Spleen (tissue), 11 donors: ENCODE data around the gene DNHD1. TPM values are rescaled to one million over a fixed set of nuclear protein-coding genes. Genes with fewer than 3 reads are reported as not detected.

Experiments
- DNase-seq: peaks from one replicate; pipeline ENCODE4 v3.0.0-alpha.2; 2020
- H3K27ac ChIP-seq, 8 donors: fragments of 200-600 bp; sonication (generic) in 7 of 8; 1 replicate in 4 of 8; 2 replicates in 4 of 8; pipeline versions ENCODE4 v1.5.0 to v1.8.0; 2016 to 2021; ENCODE audit warnings: inconsistent platforms in 4 of 8, mild to moderate bottlenecking in 4 of 8, moderate library complexity in 1 of 8
- H3K27me3 ChIP-seq, 7 donors: fragments of 200-600 bp; sonication (generic) in 6 of 7; replicated peaks in 1 of 7; 1 replicate in 4 of 7; 2 replicates in 3 of 7; pipeline versions ENCODE4 v1.5.0 to v1.8.0; 2016 to 2021; ENCODE audit warnings: inconsistent platforms in 3 of 7, mild to moderate bottlenecking in 1 of 7
- H3K36me3 ChIP-seq, 6 donors: fragments of 200-600 bp; sonication (generic) in 5 of 6; 1 replicate in 4 of 6; 2 replicates in 2 of 6; pipeline versions ENCODE4 v1.5.0 to v1.8.0; 2016 to 2021; ENCODE audit warnings: inconsistent platforms in 2 of 6
- H3K4me1 ChIP-seq, 6 donors: fragments of 200-600 bp; sonication (generic) in 5 of 6; 1 replicate in 3 of 6; 2 replicates in 3 of 6; pipeline versions ENCODE4 v1.5.0 to v1.8.0; 2016 to 2021; ENCODE audit warnings: inconsistent platforms in 3 of 6
- H3K4me3 ChIP-seq, 8 donors: fragments of 200-600 bp; sonication (generic) in 7 of 8; 1 replicate in 4 of 8; 2 replicates in 4 of 8; pipeline versions ENCODE4 v1.5.0 to v1.8.0; 2016 to 2021; ENCODE audit warnings: inconsistent platforms in 4 of 8, mild to moderate bottlenecking in 4 of 8, moderate library complexity in 2 of 8
- H3K9me3 ChIP-seq, 8 donors: fragments of 200-600 bp; sonication (generic) in 7 of 8; 1 replicate in 4 of 8; 2 replicates in 4 of 8; pipeline versions ENCODE4 v1.5.0 to v1.8.0; 2016 to 2021; ENCODE audit warnings: inconsistent platforms in 4 of 8
- CTCF ChIP-seq, 11 experiments: fragments of 200-600 bp in 7 of 11; fragments of 450-650 bp in 4 of 11; sonication (generic) in 4 of 11; IDR thresholded peaks in 8 of 11; conservative IDR thresholded peaks in 3 of 11; 1 replicate in 7 of 11; 2 replicates in 4 of 11; pipeline versions ENCODE4 v1.4.0 to v1.8.0; 2016 to 2021; ENCODE audit warnings: antibody characterized with exemption in 11 of 11, inconsistent platforms in 4 of 11, mild to moderate bottlenecking in 1 of 11
- POLR2A ChIP-seq, 3 donors: fragments of 450-650 bp; IDR thresholded peaks; one replicate each; pipeline ENCODE4 v1.5.1; 2017; ENCODE audit warnings: antibody characterized with exemption in 3 of 3, mild to moderate bottlenecking in 1 of 3
- POLR2AphosphoS5 ChIP-seq, 3 donors: sonication (generic); formaldehyde crosslinking; IDR thresholded peaks; one replicate each; pipeline ENCODE4 v1.5.1; 2017; ENCODE audit warnings: antibody characterized with exemption in 3 of 3
- WGBS, 5 donors: extraction: QIAGEN DNeasy Blood & Tissue Kit in 3 of 5; methylation state at CpG; one replicate each; pipeline versions ENCODE4 v1.1.5 to v1.1.7; 2013 to 2018; 5-methylcytosine and 5-hydroxymethylcytosine counted together
- intact Hi-C: fragments of 100-400 bp; cut with DNase I; formaldehyde crosslinking; loops from one replicate; pipeline ENCODE4 v1.15.0; 2023; ENCODE audit warnings: low total_unique reads
- polyA plus RNA-seq, 3 donors: library from polyadenylated mRNA; stranded (reverse); fragments of 200-250 nt; gene quantifications; one replicate each; pipeline ENCODE4 v1.2.1, GENCODE V29; 2013
- total RNA-seq, 7 donors: library from RNA; depleted of rRNA in 3 of 7; stranded (reverse); fragments of >200 nt in 3 of 7; fragmentation: NEBNext Ultra II Directional in 4 of 7; extraction: Animal tissue kit (Norgen Biotek cat#: 25700) in 4 of 7; gene quantifications; one replicate each; pipeline versions ENCODE4 v1.1.0 to v1.2.1, GENCODE V29; 2016 to 2021
- donor health status: healthy with polysubstance abuse.
- donor health status: DM: no; HTN: no; CAD: no; lungs with moderate emphysema.
- donor health status: DM: no; HTN: no; CAD: no.
- donor health status: Bipolar disorder and iron deficiency.
- donor health status: healthy.
- donor health status: DM: no; HTN: no; CAD: no.
- donor health status: DM: yes; HTN: yes; CAD: no.

The DNHD1 gene
- total and polyA plus RNA-seq, 10 donors: 6.0 to 40.7 (median 25.8) TPM

GRCh38 chr11:6529266-6529665, 32.2 kb downstream of the DNHD1 start:
- no peaks in the 10 kb centered on the region for H3K9me3 ChIP-seq
- 84 to 94% (median 90%) methylated on average over 2 of the region's 2 CpGs for WGBS, 5 donors
- H3K36me3 ChIP-seq: peaks cover 0 to 43% (median 19%) of the 10 kb centered on the region in 6 donors
- no peaks in the 10 kb centered on the region for H3K27me3 ChIP-seq
- no peak overlapping the region for H3K4me3 ChIP-seq
- intact Hi-C loops: no loop called here
- peaks cover 0 to 10% (median 0%) of the 10 kb centered on the region in 6 donors for H3K4me1 ChIP-seq
- DNase-seq: peak; percentile 19
- TF ChIP-seq POLR2A (IDR thresholded peaks at IDR 0.05) (no peak), CTCF (IDR thresholded peaks at IDR 0.05 in 8 of 11, conservative IDR thresholded peaks at IDR 0.05 in 3 of 11) (no peak), POLR2AphosphoS5 (IDR thresholded peaks at IDR 0.05) (no peak)
- no peak overlapping the region for H3K27ac ChIP-seq

DNA sequence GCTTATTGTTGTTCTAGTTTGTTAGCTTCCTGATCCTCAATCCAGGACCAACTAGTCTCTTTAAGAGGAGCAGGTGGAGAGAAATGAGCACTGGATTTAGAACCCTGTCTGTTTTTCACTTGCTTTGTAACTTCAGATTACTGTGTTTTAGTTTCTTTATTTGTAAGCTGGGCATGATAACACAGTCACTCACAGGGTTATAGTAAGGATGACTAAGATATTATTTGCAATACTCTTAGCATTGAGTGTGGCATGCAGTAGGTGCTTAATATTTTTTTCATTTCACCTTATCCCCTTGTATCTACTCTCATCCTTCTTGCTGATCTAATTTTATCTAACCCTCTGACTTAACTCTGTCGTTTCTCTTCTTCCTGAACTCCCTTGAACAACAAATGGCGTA, 33.8 kb downstream of the DNHD1 start:
- no peak overlapping the region for H3K4me3 ChIP-seq
- no peaks in the 10 kb centered on the region for H3K27me3 ChIP-seq
- 84 to 94% (median 86%) methylated on average over 2 of the region's 2 CpGs for WGBS, 5 donors
- intact Hi-C loops: loop anchor here (5.0 to 10.0 kb wide), 2 partner anchors 64 to 176 kb away; no protein-coding TSS in a partner anchor
- H3K36me3 ChIP-seq: peaks cover 0 to 49% (median 20%) of the 10 kb centered on the region in 6 donors
- H3K27ac ChIP-seq: no peak overlapping the region
- no peak for DNase-seq
- TF ChIP-seq CTCF (IDR thresholded peaks at IDR 0.05 in 8 of 11, conservative IDR thresholded peaks at IDR 0.05 in 3 of 11) (no peak), POLR2A (IDR thresholded peaks at IDR 0.05) (no peak), POLR2AphosphoS5 (IDR thresholded peaks at IDR 0.05) (no peak)
- H3K4me1 ChIP-seq: peaks cover 0 to 10% (median 0%) of the 10 kb centered on the region in 6 donors
- H3K9me3 ChIP-seq: no peaks in the 10 kb centered on the region

DNA sequence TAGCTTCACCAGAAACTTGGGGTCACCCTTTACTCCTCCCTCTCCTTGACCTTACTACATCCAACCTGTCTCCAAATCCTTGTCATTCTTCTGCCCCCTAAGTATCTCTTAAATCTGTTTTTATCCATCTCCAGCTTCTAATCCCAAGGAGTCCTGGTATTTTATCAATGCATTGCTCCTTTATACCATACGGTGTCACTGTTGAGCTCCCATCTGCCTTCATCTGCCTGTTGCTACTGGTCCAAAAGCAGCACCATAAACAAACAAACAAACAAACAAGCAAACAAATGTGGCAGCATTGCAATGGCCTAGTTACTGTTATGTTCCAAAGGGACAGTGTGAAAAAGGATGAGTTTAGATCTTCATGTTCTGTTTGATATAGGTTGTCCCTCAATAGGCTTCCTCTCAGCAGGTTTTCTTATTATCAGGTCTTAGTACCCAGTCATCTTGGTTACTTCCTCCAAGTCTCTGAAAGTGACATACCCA, 34.2 kb downstream of the DNHD1 start:
- no peak for DNase-seq
- 0 to 6% (median 3%) methylated on average over 1 of the region's 1 CpG for WGBS, 5 donors
- TF ChIP-seq POLR2AphosphoS5 (IDR thresholded peaks at IDR 0.05): no peak
- TF ChIP-seq CTCF (IDR thresholded peaks at IDR 0.05 in 8 of 11, conservative IDR thresholded peaks at IDR 0.05 in 3 of 11): peak; percentile 47 to 89 (median 71)
- no peak for TF ChIP-seq POLR2A (IDR thresholded peaks at IDR 0.05)
- Histone ChIP-seq H3K36me3 (peaks cover 0 to 49% (median 20%) of the 10 kb centered on the region in 6 donors), H3K9me3 (no peaks in the 10 kb centered on the region), H3K4me3 (no peak overlapping the region), H3K27ac (no peak overlapping the region), H3K4me1 (peaks cover 0 to 7% (median 0%) of the 10 kb centered on the region in 6 donors), H3K27me3 (no peaks in the 10 kb centered on the region)
- intact Hi-C loops: loop anchor here (5.0 to 10.0 kb wide), 2 partner anchors 63 to 176 kb away; no protein-coding TSS in a partner anchor

DNA sequence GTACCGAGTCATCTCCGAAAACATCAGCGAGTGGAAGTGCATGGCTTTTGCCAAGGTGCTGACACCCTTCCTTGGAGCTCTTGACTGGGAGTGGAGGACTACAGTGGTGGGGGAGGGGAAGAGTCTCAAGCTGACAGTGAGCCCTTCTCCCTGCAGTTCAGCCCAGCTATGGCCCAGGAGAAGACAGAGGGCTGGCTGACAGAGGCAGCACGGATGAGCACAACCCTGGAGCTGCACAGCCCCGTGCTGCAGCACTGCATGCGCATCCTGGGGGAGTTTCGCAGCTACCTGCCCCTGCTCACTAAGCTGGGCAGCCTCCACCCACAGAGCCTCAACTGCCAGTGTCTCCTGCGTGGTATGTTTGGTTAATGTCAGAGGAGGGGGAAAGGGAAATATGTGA, 41.4 kb downstream of the DNHD1 start:
- Histone ChIP-seq H3K27me3 (no peaks in the 10 kb centered on the region), H3K4me1 (peaks cover 0 to 8% (median 0%) of the 10 kb centered on the region in 6 donors), H3K27ac (no peak overlapping the region), H3K36me3 (peaks cover 0 to 14% (median 6%) of the 10 kb centered on the region in 6 donors), H3K9me3 (no peaks in the 10 kb centered on the region), H3K4me3 (no peak overlapping the region)
- intact Hi-C loops: loop anchor here (10.0 kb wide), 1 partner anchor 56 kb away; no protein-coding TSS in a partner anchor
- peak; percentile 59 for DNase-seq
- whole genome bisulfite sequencing, 5 donors: 83 to 99% (median 92%) methylated on average over 6 to 8 of the region's 8 CpGs
- TF ChIP-seq CTCF (IDR thresholded peaks at IDR 0.05 in 8 of 11, conservative IDR thresholded peaks at IDR 0.05 in 3 of 11): no peak
- TF ChIP-seq POLR2AphosphoS5 (IDR thresholded peaks at IDR 0.05): peak in 1 of 3 donors; percentile 30
- TF ChIP-seq POLR2A (IDR thresholded peaks at IDR 0.05): no peak
